Endothelial cell of umbilical vein (primary cell): ENCODE data around the gene EPHB6. TPM values are rescaled to one million over a fixed set of nuclear protein-coding genes. Genes with fewer than 3 reads are reported as not detected.

Experiments used
- BruUV-seq: library from RNA; stranded (reverse); fragments of 400-500 nt; replicated peaks from 2 replicates; lab custom pipeline; 2021; lab: Mats Ljungman, UMichigan
- CTCF ChIA-PET: fragments of 300-600, 350-600 bp; sonication (Branson Sonifier 250); formaldehyde crosslinking; loops from one replicate; lab custom pipeline; 2021; ENCODE audit warnings: antibody characterized with exemption, inconsistent platforms; lab: Charles Lee
- POLR2A ChIA-PET: fragments of 300-600, 350-600 bp; sonication (Branson Sonifier 250); formaldehyde crosslinking; loops from one replicate; lab custom pipeline; 2021; ENCODE audit warnings: antibody characterized with exemption, inconsistent platforms; lab: Charles Lee
- DNase-seq: peaks from one replicate; pipeline ENCODE4 v3.0.0-alpha.2; 2011; ENCODE audit warnings: low read depth, low spot score
- FAIRE-seq: peaks from 2 replicates; lab custom pipeline; 2011; peaks lifted over from hg19 to GRCh38; lab: Jason Lieb, UNC
- H2AFZ ChIP-seq: 2 replicates; pipeline ENCODE4 v1.6.0; 2012; ENCODE audit warnings: low read depth, low read length, control low read depth, inconsistent platforms
- H3K27ac ChIP-seq: 2 replicates; pipeline ENCODE4 v1.5.1; 2011; ENCODE audit warnings: low read depth, mild to moderate bottlenecking, control low read depth, low read length, moderate library complexity; ENCODE audit not compliant: insufficient read depth
- H3K27me3 ChIP-seq, 2 experiments: 2 replicates each; pipeline versions ENCODE4 v1.6.0 to v1.6.1; 2011; ENCODE audit warnings: low read length in 2 of 2, mixed read lengths in 1 of 2; ENCODE audit not compliant: control insufficient read depth in 2 of 2, insufficient read depth in 2 of 2
- H3K36me3 ChIP-seq, 2 experiments: 2 replicates in 1 of 2; 3 replicates in 1 of 2; pipeline ENCODE4 v1.5.1; 2011; ENCODE audit warnings: low read length in 2 of 2, mild to moderate bottlenecking in 1 of 2, moderate library complexity in 1 of 2; ENCODE audit not compliant: control insufficient read depth in 2 of 2, insufficient read depth in 2 of 2; ENCODE audit errors: extremely low read depth in 1 of 2
- H3K4me1 ChIP-seq: 3 replicates; pipeline ENCODE4 v1.5.1; 2011; ENCODE audit warnings: mild to moderate bottlenecking, low read length; ENCODE audit not compliant: control insufficient read depth, insufficient read depth; ENCODE audit errors: extremely low read depth
- H3K4me2 ChIP-seq: 2 replicates; pipeline ENCODE4 v1.6.1; 2011; ENCODE audit warnings: low read length, control low read depth, mixed read lengths; ENCODE audit not compliant: insufficient read depth
- H3K4me3 ChIP-seq, 3 experiments: fragments of 200-600 bp in 1 of 3; sonication (generic), shearing (Covaris generic) in 1 of 3; replicated peaks in 1 of 3; 2 replicates each; pipeline ENCODE4 v1.5.1; 2011 to 2016; ENCODE audit warnings: control low read depth in 3 of 3, low read length in 3 of 3, mild to moderate bottlenecking in 2 of 3, inconsistent platforms in 1 of 3, low read depth in 1 of 3, moderate library complexity in 1 of 3; ENCODE audit not compliant: insufficient read depth in 1 of 3
- H3K79me2 ChIP-seq: 2 replicates; pipeline ENCODE4 v1.6.0; 2012; ENCODE audit warnings: low read length, inconsistent platforms; ENCODE audit not compliant: control insufficient read depth, insufficient read depth
- H3K9ac ChIP-seq: replicated peaks from 2 replicates; pipeline ENCODE3; 2011; ENCODE audit warnings: low read length, control low read depth; ENCODE audit not compliant: insufficient read depth; ENCODE audit errors: extremely low read depth
- H3K9me1 ChIP-seq: replicated peaks from 3 replicates; pipeline ENCODE4 v1.6.0; 2011; ENCODE audit warnings: mild to moderate bottlenecking, low read length; ENCODE audit not compliant: control insufficient read depth, insufficient read depth; ENCODE audit errors: extremely low read depth
- H3K9me3 ChIP-seq: replicated peaks from 2 replicates; pipeline ENCODE4 v1.5.1; 2012; ENCODE audit warnings: low read length, inconsistent platforms; ENCODE audit not compliant: control insufficient read depth, insufficient read depth
- H4K20me1 ChIP-seq: replicated peaks from 2 replicates; pipeline ENCODE3; 2011; ENCODE audit warnings: mild to moderate bottlenecking, low read length; ENCODE audit not compliant: control insufficient read depth, insufficient read depth; ENCODE audit errors: extremely low read depth
- CTCF ChIP-seq, 2 donors: IDR thresholded peaks; 1 replicate in 1 of 2; 2 replicates in 1 of 2; pipeline ENCODE4 v1.5.1; 2011; ENCODE audit warnings: low read length in 2 of 2, mild to moderate bottlenecking in 2 of 2, moderate library complexity in 2 of 2, control low read depth in 1 of 2, inconsistent platforms in 1 of 2, low read depth in 1 of 2; ENCODE audit not compliant: insufficient read depth in 1 of 2; ENCODE audit errors: extremely low read depth in 1 of 2
- EZH2 ChIP-seq: IDR thresholded peaks from 2 replicates; pipeline ENCODE4 v1.6.1; 2012; ENCODE audit warnings: borderline replicate concordance, low read depth, mild to moderate bottlenecking, moderate library complexity, low read length, inconsistent platforms; ENCODE audit not compliant: severe bottlenecking
- FOS ChIP-seq: IDR thresholded peaks from 2 replicates; pipeline ENCODE4 v1.6.1; 2011; ENCODE audit warnings: mild to moderate bottlenecking, low read length, moderate library complexity, borderline replicate concordance; ENCODE audit not compliant: insufficient read depth
- GATA2 ChIP-seq: IDR thresholded peaks from 2 replicates; pipeline ENCODE4 v1.7.0; 2011; ENCODE audit warnings: low read depth, mild to moderate bottlenecking, moderate library complexity, mixed read lengths, low read length; ENCODE audit not compliant: insufficient read length, insufficient read depth
- JUN ChIP-seq: IDR thresholded peaks from 2 replicates; pipeline ENCODE4 v1.6.1; 2011; ENCODE audit warnings: borderline replicate concordance, low read depth; ENCODE audit not compliant: insufficient read length, insufficient read depth
- MYC ChIP-seq: IDR thresholded peaks from one replicate; pipeline ENCODE4 v1.6.1; 2011; ENCODE audit warnings: mild to moderate bottlenecking, low read depth, low read length
- POLR2A ChIP-seq: IDR thresholded peaks from 2 replicates; pipeline ENCODE4 v1.6.1; 2012; ENCODE audit warnings: low read depth, mild to moderate bottlenecking, control low read depth, low read length
- POLR2AphosphoS5 ChIP-seq: IDR thresholded peaks from 2 replicates; pipeline ENCODE4 v1.6.1; 2012; ENCODE audit warnings: low read depth, mild to moderate bottlenecking, control low read depth, low read length, moderate library complexity; ENCODE audit not compliant: insufficient read depth
- dilution Hi-C: fragments of 300-500 bp; cut with MboI; formaldehyde crosslinking; loops from one replicate; pipeline ENCODE4 v1.15.0; 2019; ENCODE audit warnings: low sequenced_read_pairs; ENCODE audit not compliant: extremely low pct_ligation_motif_present
- intact Hi-C: fragments of 100-400 bp; cut with micrococcal nuclease; formaldehyde crosslinking; loops from one replicate; pipeline ENCODE4 v1.10.0; 2022
- polyA plus RNA-seq, 4 experiments: library from polyadenylated mRNA; depleted of rRNA in 3 of 4; stranded (reverse) in 3 of 4; unstranded in 1 of 4; fragments of >200 nt; gene quantifications; 2 replicates each; pipeline versions ENCODE4 v1.2.1 to v1.2.3, GENCODE V29; 2011 to 2012; ENCODE audit warnings: missing spikeins in 1 of 4
- total RNA-seq: library from RNA; stranded (reverse); gene quantifications from 2 replicates; pipeline ENCODE4 v1.2.3, GENCODE V29; 2021
- TF ChIP-seq, protein P1 (sequence below): IDR thresholded peaks from 2 replicates; pipeline ENCODE4 v1.6.1; 2011; ENCODE audit not compliant: insufficient read depth, insufficient read length

EPHB6 gene
- total and polyA plus RNA-seq, 2 donors (not counting 3 experiments of a cell fraction or from before 2014, with no cell fraction given), result 0.86 to 2.9 TPM

- dilution Hi-C loops, result no loop called here
- Histone ChIP-seq H3K4me3 (no peak overlapping the region), H3K27ac (no peak overlapping the region), H3K4me2 (no peak overlapping the region), H3K36me3 (no peaks in the 10 kb centered on the region), H2AFZ (no peak overlapping the region), H4K20me1 (no peaks in the 10 kb centered on the region), H3K4me1 (no peaks in the 10 kb centered on the region), H3K79me2 (no peaks in the 10 kb centered on the region), H3K9me3 (no peaks in the 10 kb centered on the region), H3K9ac (no peak overlapping the region), H3K9me1 (no peaks in the 10 kb centered on the region), H3K27me3 (no peaks in the 10 kb centered on the region)
- POLR2A ChIA-PET, result no interaction called here
- FAIRE-seq (no peak), DNase-seq (no peak)
- CTCF ChIA-PET, result interaction anchor here (2.0 to 2.1 kb wide), 2 partner anchors 11 to 315 kb away, joined by 5 to 8 read pairs; no protein-coding TSS in a partner anchor
- intact Hi-C loops, result no loop called here
- BruUV-seq, result no TSS peak
- TF ChIP-seq GATA2, result no peak
Measured at GRCh38 chr7:142899661-142900060, 44.8 kb downstream of the EPHB6 start.

DNA sequence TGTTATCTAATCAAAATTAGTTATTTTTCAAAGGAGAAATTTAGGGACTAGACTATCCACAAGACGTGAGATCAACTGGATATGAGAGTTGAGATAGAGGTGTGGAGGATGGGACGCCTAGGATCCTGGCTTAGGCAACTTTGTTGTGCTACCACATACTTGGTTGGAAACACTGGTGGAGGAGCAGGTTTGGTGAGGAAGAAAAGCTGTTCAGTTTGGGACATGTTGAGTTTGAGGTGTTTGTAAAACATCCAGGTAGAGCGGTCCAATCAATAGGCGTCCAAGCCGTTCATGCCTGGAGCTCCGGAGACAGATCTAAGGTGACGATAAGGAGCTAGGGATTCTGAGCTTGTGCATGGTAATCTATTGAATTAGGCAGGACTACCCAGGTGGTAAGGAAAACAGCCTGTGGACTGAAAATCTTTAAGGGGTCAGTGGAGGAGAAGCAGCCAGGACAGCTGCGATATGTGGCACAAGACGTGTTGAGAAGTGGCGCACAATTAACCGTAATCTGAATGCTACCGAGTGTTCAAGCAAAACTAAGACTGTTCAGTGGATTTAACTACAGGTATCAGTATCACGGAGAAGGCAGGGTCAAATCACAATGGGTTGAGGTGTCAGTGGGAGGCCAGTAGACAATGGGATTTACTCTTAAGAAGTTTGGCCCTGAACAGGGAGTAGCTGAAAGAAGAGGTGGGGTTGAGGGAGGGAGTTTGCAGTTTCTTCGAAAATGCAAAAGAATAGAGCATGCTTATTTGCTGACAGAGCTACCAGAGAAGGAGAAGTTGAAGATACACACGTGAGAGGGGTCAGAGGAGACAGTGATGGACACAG, 46.8 kb downstream of the EPHB6 start:
- H3K4me2 ChIP-seq, result no peak overlapping the region
- no peaks in the 10 kb centered on the region for H3K79me2 ChIP-seq
- intact Hi-C loops (no loop called here), dilution Hi-C loops (no loop called here)
- no peak overlapping the region for H3K27ac ChIP-seq
- H3K36me3 ChIP-seq, result no peaks in the 10 kb centered on the region
- H3K4me3 ChIP-seq, result no peak overlapping the region
- DNase-seq (no peak), FAIRE-seq (no peak)
- ChIA-PET POLR2A (no interaction called here), CTCF (interaction anchor here (2.0 to 2.1 kb wide), 2 partner anchors 9 to 313 kb away, joined by 5 to 8 read pairs; no protein-coding TSS in a partner anchor)
- no peaks in the 10 kb centered on the region for H3K9me3 ChIP-seq
- H3K27me3 ChIP-seq, result no peaks in the 10 kb centered on the region
- TF ChIP-seq GATA2, result no peak
- TF ChIP-seq CTCF (IDR thresholded peaks at IDR 0.05; ENCODE audit: extremely low read depth in 1 of 2, insufficient read depth in 1 of 2, low read depth in 1 of 2, low read length in 2 of 2), result no peak
- TF ChIP-seq POLR2AphosphoS5, result no peak
- TF ChIP-seq MYC, result no peak
- TF ChIP-seq, protein P1, sequence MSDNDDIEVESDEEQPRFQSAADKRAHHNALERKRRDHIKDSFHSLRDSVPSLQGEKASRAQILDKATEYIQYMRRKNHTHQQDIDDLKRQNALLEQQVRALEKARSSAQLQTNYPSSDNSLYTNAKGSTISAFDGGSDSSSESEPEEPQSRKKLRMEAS, result no peak
- no peak for TF ChIP-seq FOS
- no peak for TF ChIP-seq EZH2
- TF ChIP-seq JUN, result no peak
- no peak for TF ChIP-seq POLR2A
- no peaks in the 10 kb centered on the region for H3K4me1 ChIP-seq
- no peaks in the 10 kb centered on the region for H3K9me1 ChIP-seq
- no peak overlapping the region for H2AFZ ChIP-seq
- no TSS peak for BruUV-seq
- H3K9ac ChIP-seq, result no peak overlapping the region
- no peaks in the 10 kb centered on the region for H4K20me1 ChIP-seq
